CD8-positive, alpha-beta memory T cell (primary cell): ENCODE data around the gene MTA2. TPM values are rescaled to one million over a fixed set of nuclear protein-coding genes. Genes with fewer than 3 reads are reported as not detected.

Source experiments
- CTCF ChIA-PET: fragments of 350-600 bp; sonication (Branson Sonifier 250); formaldehyde crosslinking; loops from one replicate; lab custom pipeline; 2021; ENCODE audit warnings: antibody characterized with exemption; lab: Charles Lee
- POLR2A ChIA-PET: fragments of 350-600 bp; sonication (Branson Sonifier 250); formaldehyde crosslinking; loops from one replicate; lab custom pipeline; 2021; ENCODE audit warnings: antibody characterized with exemption; lab: Charles Lee
- DNase-seq, 5 donors: peaks; one replicate each; pipeline versions ENCODE4 v3.0.0 to v3.0.0-alpha.2; 2020 to 2022; ENCODE audit warnings: mixed read lengths in 1 of 5
- H3K27ac ChIP-seq: one replicate; pipeline ENCODE4 v1.7.0; 2013; ENCODE audit warnings: low read depth, mild to moderate bottlenecking, low read length, moderate library complexity
- H3K27me3 ChIP-seq: 2 replicates; pipeline ENCODE4 v1.7.0; 2013; ENCODE audit warnings: low read length, mild to moderate bottlenecking; ENCODE audit not compliant: insufficient read depth, poor library complexity, severe bottlenecking
- H3K36me3 ChIP-seq: 2 replicates; pipeline ENCODE4 v1.7.0; 2013; ENCODE audit warnings: mild to moderate bottlenecking, low read length, moderate library complexity; ENCODE audit not compliant: insufficient read depth
- H3K4me1 ChIP-seq: 2 replicates; pipeline ENCODE4 v1.7.0; 2013; ENCODE audit warnings: mild to moderate bottlenecking, low read length, moderate library complexity; ENCODE audit not compliant: insufficient read depth
- H3K4me3 ChIP-seq: 2 replicates; pipeline ENCODE4 v1.7.0; 2013; ENCODE audit warnings: mild to moderate bottlenecking, low read length
- H3K9me3 ChIP-seq: 2 replicates; pipeline ENCODE4 v1.7.0; 2013; ENCODE audit warnings: mild to moderate bottlenecking, low read length
- H3K27ac Mint-ChIP-seq, 8 donors: one replicate each; pipeline ENCODE4 v1.8.0; 2020 to 2021; ENCODE audit warnings: mixed read lengths in 8 of 8, mild to moderate bottlenecking in 6 of 8, inconsistent platforms in 3 of 8, moderate library complexity in 3 of 8
- H3K27me3 Mint-ChIP-seq, 2 donors: one replicate each; pipeline ENCODE4 v1.8.0; 2020 to 2021; ENCODE audit warnings: mixed read lengths in 2 of 2, mild to moderate bottlenecking in 1 of 2, moderate library complexity in 1 of 2
- H3K36me3 Mint-ChIP-seq, 3 donors: one replicate each; pipeline ENCODE4 v1.8.0; 2020 to 2021; ENCODE audit warnings: mixed read lengths in 3 of 3, inconsistent platforms in 1 of 3, mild to moderate bottlenecking in 1 of 3
- H3K4me1 Mint-ChIP-seq, 3 donors: one replicate each; pipeline ENCODE4 v1.8.0; 2020 to 2021; ENCODE audit warnings: mixed read lengths in 3 of 3, inconsistent platforms in 1 of 3, mild to moderate bottlenecking in 1 of 3
- H3K4me3 Mint-ChIP-seq, 7 donors: one replicate each; pipeline ENCODE4 v1.8.0; 2020 to 2021; ENCODE audit warnings: mixed read lengths in 7 of 7, mild to moderate bottlenecking in 6 of 7, moderate library complexity in 4 of 7, inconsistent platforms in 2 of 7
- H3K9me3 Mint-ChIP-seq, 5 donors: one replicate each; pipeline ENCODE4 v1.8.0; 2020 to 2022; ENCODE audit warnings: mixed read lengths in 5 of 5, mild to moderate bottlenecking in 3 of 5, moderate library complexity in 2 of 5, inconsistent platforms in 1 of 5
- polyA plus RNA-seq: library from polyadenylated mRNA; unstranded; fragments of 300-500 nt; fragmentation: Illumina TruSeq; gene quantifications from one replicate; pipeline ENCODE4 v1.2.3, GENCODE V29; 2021
- total RNA-seq, 2 experiments: library from RNA; stranded (reverse); gene quantifications; one replicate each; pipeline ENCODE4 v1.2.3, GENCODE V29; 2021

The MTA2 gene
- total and polyA plus RNA-seq, 3 experiments from 2014 or later, result 37.4 to 263 (median 248) TPM

DNA sequence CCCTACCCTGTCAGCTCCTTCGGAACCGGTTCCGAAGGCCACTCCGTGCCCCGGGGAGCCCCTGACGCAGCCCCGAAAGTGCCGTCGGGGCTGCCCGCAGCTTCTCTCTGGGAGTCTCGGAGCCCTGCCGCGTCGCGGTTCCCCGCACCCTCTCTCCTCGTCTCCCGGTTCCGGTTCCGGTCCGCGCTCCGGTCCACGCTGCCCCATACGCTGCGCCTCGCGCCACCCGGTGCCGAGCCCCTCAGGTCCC, 618 bp downstream of the MTA2 start:
- Mint-ChIP-seq H3K4me3 (peak overlapping the region; percentile 91 to 97 (median 93)), H3K9me3 (no peaks in the 10 kb centered on the region), H3K4me1 (peaks cover 49 to 65% (median 57%) of the 10 kb centered on the region in 3 donors), H3K27me3 (peaks cover 0 to 5% of the 10 kb centered on the region in 2 donors), H3K27ac (peak overlapping the region; percentile 92 to 98 (median 96)), H3K36me3 (peaks cover 20 to 84% (median 31%) of the 10 kb centered on the region in 3 donors)
- Histone ChIP-seq H3K9me3 (no peaks in the 10 kb centered on the region), H3K27me3 (no peaks in the 10 kb centered on the region), H3K27ac (peak overlapping the region; percentile 86), H3K36me3 (peaks cover 45% of the 10 kb centered on the region), H3K4me3 (peak overlapping the region; percentile 89), H3K4me1 (peaks cover 29% of the 10 kb centered on the region)
- ChIA-PET POLR2A (interaction anchor here (0.5 to 3.5 kb wide), 20 partner anchors 10 to 1537 kb away, joined by 3 to 63 read pairs (median 5); partner anchors contain the start of genes C11orf98, CSKMT, EEF1G and EML3), CTCF (interaction anchor here (0.7 to 2.3 kb wide), 9 partner anchors 9 to 94 kb away, joined by 3 to 31 read pairs (median 4); partner anchors contain the start of genes B3GAT3, LBHD1, TUT1 and UQCC3)
- DNase-seq, result peak in 3 of 5 donors; percentile 42 to 71 (median 51)

- peak overlapping the region; percentile 92 to 98 (median 96) for H3K27ac Mint-ChIP-seq
- Histone ChIP-seq H3K4me3 (peak overlapping the region; percentile 89), H3K9me3 (no peaks in the 10 kb centered on the region), H3K27ac (peak overlapping the region; percentile 86), H3K27me3 (no peaks in the 10 kb centered on the region), H3K36me3 (peaks cover 45% of the 10 kb centered on the region), H3K4me1 (peaks cover 29% of the 10 kb centered on the region)
- no peaks in the 10 kb centered on the region for H3K9me3 Mint-ChIP-seq
- peaks cover 0 to 5% of the 10 kb centered on the region in 2 donors for H3K27me3 Mint-ChIP-seq
- POLR2A ChIA-PET, result interaction anchor here (0.5 to 3.5 kb wide), 13 partner anchors 9 to 281 kb away, joined by 3 to 63 read pairs (median 5); partner anchors contain the start of genes C11orf98, EEF1G, LBHD1 and SLC3A2
- H3K4me3 Mint-ChIP-seq, result peak overlapping the region; percentile 91 to 97 (median 93)
- H3K36me3 Mint-ChIP-seq, result peaks cover 20 to 84% (median 31%) of the 10 kb centered on the region in 3 donors
- DNase-seq, result no peak
- CTCF ChIA-PET, result interaction anchor here (0.7 to 2.3 kb wide), 3 partner anchors 8 to 94 kb away, joined by 3 to 31 read pairs (median 4); partner anchors contain the start of gene TUT1
- peaks cover 50 to 63% (median 57%) of the 10 kb centered on the region in 3 donors for H3K4me1 Mint-ChIP-seq
These were observed 1.1 kb downstream of the MTA2 start for GRCh38 chr11:62600367-62601121.

GRCh38 chr11:62599901-62600300, 1.8 kb downstream of the MTA2 start:
- Mint-ChIP-seq H3K4me3 (peak overlapping the region; percentile 91 to 97 (median 93)), H3K27ac (peak overlapping the region; percentile 92 to 98 (median 96)), H3K27me3 (peaks cover 0 to 5% of the 10 kb centered on the region in 2 donors), H3K4me1 (peaks cover 54 to 66% (median 61%) of the 10 kb centered on the region in 3 donors), H3K9me3 (no peaks in the 10 kb centered on the region), H3K36me3 (peaks cover 27 to 84% (median 37%) of the 10 kb centered on the region in 3 donors)
- Histone ChIP-seq H3K9me3 (no peaks in the 10 kb centered on the region), H3K4me1 (peaks cover 29% of the 10 kb centered on the region), H3K27me3 (no peaks in the 10 kb centered on the region), H3K27ac (peak overlapping the region; percentile 86), H3K4me3 (peak overlapping the region; percentile 89), H3K36me3 (peaks cover 45% of the 10 kb centered on the region)
- CTCF ChIA-PET, result interaction anchor here (0.7 to 2.3 kb wide), 6 partner anchors 8 to 65 kb away, joined by 3 to 31 read pairs (median 4); partner anchors contain the start of genes C11orf98, CSKMT and TUT1
- POLR2A ChIA-PET, result interaction anchor here (0.5 to 3.5 kb wide), 10 partner anchors 8 to 282 kb away, joined by 3 to 63 read pairs (median 5); partner anchors contain the start of genes C11orf98, CSKMT, HNRNPUL2 and SLC3A2
- DNase-seq, result no peak

DNA sequence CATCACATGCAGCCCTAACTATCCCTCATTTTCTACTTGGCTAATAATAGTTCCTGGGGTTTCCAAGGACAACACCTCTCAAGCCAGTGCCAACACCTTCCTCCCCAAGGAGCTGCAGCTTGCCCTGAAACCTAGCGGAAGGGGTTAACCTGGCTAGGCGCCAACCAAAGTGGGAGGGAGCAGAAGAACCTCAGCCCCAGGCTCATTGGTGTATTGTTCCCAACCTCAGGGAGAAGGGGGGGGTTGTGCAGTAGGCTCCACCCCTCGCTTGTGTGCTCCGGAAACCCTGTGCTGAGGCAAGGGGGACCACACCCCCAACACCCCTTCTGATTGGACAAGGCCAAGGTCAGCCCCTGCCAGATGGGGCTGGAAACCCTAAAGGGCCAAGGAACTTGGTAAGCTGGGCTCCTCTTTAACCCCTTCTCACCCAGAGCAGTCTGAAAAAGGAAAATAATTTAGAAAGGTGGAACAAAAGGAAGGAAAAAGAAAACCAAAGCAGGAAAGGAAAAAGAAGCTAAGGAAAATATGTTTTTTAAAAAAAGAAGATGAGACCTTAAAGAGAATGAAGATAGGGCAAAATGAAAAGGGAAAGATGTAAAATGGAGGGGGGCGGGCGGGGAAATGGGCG, 2.5 kb downstream of the MTA2 start:
- DNase-seq, result peak; percentile 89 to 98 (median 98)
- ChIA-PET POLR2A (interaction anchor here (0.6 to 3.5 kb wide), 8 partner anchors 8 to 282 kb away, joined by 3 to 63 read pairs (median 4); partner anchors contain the start of genes C11orf98, CSKMT, HNRNPUL2 and LBHD1), CTCF (interaction anchor here (0.7 to 1.4 kb wide), 6 partner anchors 8 to 66 kb away, joined by 3 to 5 read pairs (median 3); partner anchors contain the start of genes C11orf98, CSKMT and TUT1)
- Mint-ChIP-seq H3K27me3 (peaks cover 0 to 5% of the 10 kb centered on the region in 2 donors), H3K9me3 (no peaks in the 10 kb centered on the region), H3K27ac (peak overlapping the region; percentile 92 to 98 (median 96)), H3K4me1 (peaks cover 56 to 71% (median 68%) of the 10 kb centered on the region in 3 donors), H3K36me3 (peaks cover 27 to 90% (median 40%) of the 10 kb centered on the region in 3 donors), H3K4me3 (peak overlapping the region; percentile 91 to 97 (median 93))
- peak overlapping the region; percentile 89 for H3K4me3 ChIP-seq
- no peaks in the 10 kb centered on the region for H3K27me3 ChIP-seq
- peaks cover 29% of the 10 kb centered on the region for H3K4me1 ChIP-seq
- peaks cover 52% of the 10 kb centered on the region for H3K36me3 ChIP-seq
- H3K9me3 ChIP-seq, result no peaks in the 10 kb centered on the region
- H3K27ac ChIP-seq, result peak overlapping the region; percentile 86

DNA sequence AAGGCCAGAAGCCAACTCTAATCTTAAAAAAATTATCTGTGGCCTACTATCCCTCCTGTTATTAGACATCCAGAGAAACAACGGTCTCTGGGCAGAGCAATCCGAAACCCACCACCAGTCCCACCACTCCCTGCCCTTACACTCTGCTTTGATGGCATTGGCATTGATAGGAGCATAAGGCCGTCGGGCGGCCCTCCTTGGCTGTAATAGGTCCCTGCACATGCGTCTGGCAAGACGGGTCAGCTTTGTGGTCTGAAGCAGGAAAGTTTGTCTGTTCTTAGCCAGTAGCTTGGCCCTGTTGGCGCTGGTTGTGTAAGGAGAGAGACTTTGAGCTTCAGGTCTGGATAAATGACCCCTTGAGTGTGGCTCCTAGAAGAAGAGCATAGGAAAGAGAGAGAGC, 6.5 kb downstream of the MTA2 start:
- CTCF ChIA-PET, result interaction anchor here (0.9 to 5.1 kb wide), 4 partner anchors 17 to 99 kb away, joined by 3 to 46 read pairs (median 26); partner anchors contain the start of genes B3GAT3, C11orf98 and CSKMT
- Histone ChIP-seq H3K27ac (no peak overlapping the region), H3K4me1 (peaks cover 55% of the 10 kb centered on the region), H3K27me3 (no peaks in the 10 kb centered on the region), H3K9me3 (no peaks in the 10 kb centered on the region), H3K4me3 (no peak overlapping the region), H3K36me3 (peaks cover 50% of the 10 kb centered on the region)
- H3K4me3 Mint-ChIP-seq, result peak overlapping the region in 2 of 7 donors; percentile 29 to 37
- H3K27ac Mint-ChIP-seq, result peak overlapping the region in 4 of 8 donors; percentile 56 to 88 (median 70)
- POLR2A ChIA-PET, result no interaction called here
- H3K4me1 Mint-ChIP-seq, result peaks cover 60 to 80% (median 80%) of the 10 kb centered on the region in 3 donors
- peaks cover 0 to 6% of the 10 kb centered on the region in 2 donors for H3K27me3 Mint-ChIP-seq
- H3K36me3 Mint-ChIP-seq, result peaks cover 23 to 82% (median 34%) of the 10 kb centered on the region in 3 donors
- no peaks in the 10 kb centered on the region for H3K9me3 Mint-ChIP-seq
- DNase-seq, result no peak

DNA sequence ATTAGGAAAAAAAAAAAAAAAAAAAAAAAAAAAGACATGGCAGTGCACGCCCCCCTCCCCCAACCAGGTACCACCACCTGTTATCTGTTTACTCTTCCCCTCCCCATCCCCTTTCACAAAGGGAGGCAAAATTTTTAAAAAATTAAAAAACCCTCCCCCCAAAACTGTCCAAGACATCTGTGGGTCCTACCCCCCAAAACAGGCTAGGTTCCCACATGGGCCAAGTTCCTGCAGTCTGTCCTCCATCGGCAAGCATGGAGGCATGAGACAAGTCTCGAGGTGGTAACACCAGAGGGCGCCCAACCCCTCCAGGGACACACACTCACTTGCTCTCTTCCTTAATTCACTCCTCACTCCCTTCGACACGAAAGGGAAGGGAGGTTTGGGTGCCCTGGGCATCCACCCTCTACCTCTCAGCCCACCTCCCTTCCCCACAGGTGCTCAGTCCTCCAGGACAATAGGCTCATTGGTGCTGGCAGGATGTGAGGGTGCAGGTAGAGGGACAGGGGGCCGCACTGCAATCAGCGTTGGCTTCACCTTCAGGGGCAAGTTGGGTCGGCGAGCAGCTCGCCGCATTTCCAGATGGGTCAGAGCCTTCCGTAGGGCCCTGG, 8.1 kb downstream of the MTA2 start:
- Histone ChIP-seq H3K36me3 (peaks cover 52% of the 10 kb centered on the region), H3K9me3 (no peaks in the 10 kb centered on the region), H3K4me3 (no peak overlapping the region), H3K4me1 (peaks cover 52% of the 10 kb centered on the region), H3K27me3 (no peaks in the 10 kb centered on the region), H3K27ac (no peak overlapping the region)
- Mint-ChIP-seq H3K36me3 (peaks cover 13 to 72% (median 22%) of the 10 kb centered on the region in 3 donors), H3K4me1 (peaks cover 46 to 79% (median 70%) of the 10 kb centered on the region in 3 donors), H3K4me3 (peak overlapping the region; percentile 59 to 94 (median 72)), H3K9me3 (no peaks in the 10 kb centered on the region), H3K27ac (peak overlapping the region; percentile 84 to 99 (median 97)), H3K27me3 (peaks cover 0 to 3% of the 10 kb centered on the region in 2 donors)
- DNase-seq, result peak; percentile 65 to 87 (median 69)
- POLR2A ChIA-PET, result interaction anchor here (0.6 to 3.3 kb wide), 10 partner anchors 15 to 1511 kb away, joined by 3 to 71 read pairs (median 12); partner anchors contain the start of genes B3GAT3, C11orf98, CSKMT and EML3
- CTCF ChIA-PET, result interaction anchor here (0.7 to 5.1 kb wide), 21 partner anchors 8 to 312 kb away, joined by 3 to 46 read pairs (median 7); partner anchors contain the start of genes B3GAT3, C11orf98, CSKMT and EEF1G
